GM19395 (cell line): Measurements from ENCODE around the gene TTC12.

Experiments
- ATAC-seq: cut with Tn5 transposase; IDR thresholded peaks from one replicate; pipeline ENCODE4 v1.9.1; 2021; ENCODE audit warnings: mild to moderate bottlenecking, moderate library complexity; ENCODE audit not compliant: unreplicated experiment

Gene TTC12

DNA sequence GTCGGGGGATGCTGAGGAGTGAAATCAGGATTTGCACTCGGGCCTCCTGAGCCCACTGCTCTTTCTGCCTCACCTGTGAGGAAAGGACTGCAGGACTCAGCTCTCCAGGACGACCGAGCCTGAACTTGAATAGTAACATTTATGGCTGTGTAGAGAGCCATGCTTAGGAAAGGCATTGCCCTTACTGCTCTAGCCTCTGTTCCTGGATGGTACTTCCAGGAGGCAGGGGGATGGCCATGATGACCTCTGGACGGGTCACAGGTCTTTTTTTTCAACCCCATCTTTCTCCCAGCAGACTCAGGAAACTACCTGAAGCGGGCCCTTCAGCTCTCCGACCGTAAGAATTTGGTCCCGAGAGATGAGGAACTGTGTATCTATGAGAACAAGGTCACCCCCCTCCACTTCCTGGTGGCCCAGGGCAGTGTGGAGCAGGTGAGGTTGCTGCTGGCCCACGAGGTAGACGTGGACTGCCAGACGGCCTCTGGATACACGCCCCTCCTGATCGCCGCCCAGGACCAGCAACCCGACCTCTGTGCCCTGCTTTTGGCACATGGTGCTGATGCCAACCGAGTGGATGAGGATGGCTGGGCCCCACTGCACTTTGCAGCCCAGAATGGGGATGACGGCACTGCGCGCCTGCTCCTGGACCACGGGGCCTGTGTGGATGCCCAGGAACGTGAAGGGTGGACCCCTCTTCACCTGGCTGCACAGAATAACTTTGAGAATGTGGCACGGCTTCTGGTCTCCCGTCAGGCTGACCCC, 84.5 kb downstream of the TTC12 start:
- no peak for ATAC-seq

DNA sequence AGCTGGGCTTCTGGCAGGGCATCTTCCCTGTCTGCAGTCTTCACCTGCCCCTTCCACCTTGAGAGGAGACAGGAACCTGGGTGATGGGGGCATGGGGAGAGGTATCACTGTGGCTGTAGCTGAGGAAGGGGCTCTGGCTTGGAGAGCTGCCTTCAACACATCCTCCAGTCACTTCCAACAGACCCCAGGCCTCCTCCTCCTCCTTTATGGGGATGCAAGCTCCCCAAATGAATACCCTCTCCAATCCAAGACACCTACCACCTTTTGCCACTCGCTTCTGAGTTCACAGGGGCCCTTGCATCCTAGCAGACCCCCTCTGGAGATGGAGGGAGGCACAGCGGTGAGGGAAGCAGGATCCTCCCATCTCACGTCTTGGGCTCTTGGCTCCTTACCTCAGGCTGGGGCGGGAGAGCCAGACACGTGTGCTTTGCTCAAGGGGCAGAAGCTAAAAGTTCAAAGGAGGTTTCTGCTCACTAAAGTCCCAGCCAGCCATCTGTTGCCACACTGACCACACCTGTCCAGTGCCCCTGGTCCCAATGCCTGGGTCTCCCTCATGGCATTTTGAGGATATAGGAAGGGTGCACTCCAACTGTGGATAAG, 86.3 kb downstream of the TTC12 start:
- no peak for ATAC-seq

GRCh38 chr11:113401718-113402117, 87.3 kb downstream of the TTC12 start:
- ATAC-seq = no peak

GRCh38 chr11:113404859-113405430, 90.6 kb downstream of the TTC12 start:
- no peak for ATAC-seq

- no peak for ATAC-seq
Observed at GRCh38 chr11:113405724-113406478, 91.5 kb downstream of the TTC12 start.

- ATAC-seq = no peak
Observed at GRCh38 chr11:113407163-113407562, 92.8 kb downstream of the TTC12 start.

DNA sequence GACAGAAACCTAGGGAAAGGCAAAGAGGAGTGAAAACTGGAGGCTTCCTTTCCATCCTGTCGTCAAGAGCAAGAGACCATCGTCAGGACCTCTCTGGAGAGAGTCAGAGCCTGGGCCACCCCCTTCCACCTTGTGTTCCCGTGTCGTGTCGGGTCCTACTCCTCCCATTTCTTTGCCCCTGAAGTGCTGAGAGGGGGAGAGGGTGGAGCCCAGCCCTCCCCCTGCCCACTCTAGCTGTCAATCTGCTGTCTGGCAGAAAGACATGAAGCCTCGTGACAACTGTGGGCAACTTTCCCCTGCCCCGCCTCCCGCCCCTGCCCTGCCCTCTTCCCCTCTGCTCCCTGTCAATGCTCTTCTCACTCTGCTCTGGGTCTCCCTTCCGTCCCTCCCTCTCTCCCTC, 93.8 kb downstream of the TTC12 start:
- no peak for ATAC-seq

DNA sequence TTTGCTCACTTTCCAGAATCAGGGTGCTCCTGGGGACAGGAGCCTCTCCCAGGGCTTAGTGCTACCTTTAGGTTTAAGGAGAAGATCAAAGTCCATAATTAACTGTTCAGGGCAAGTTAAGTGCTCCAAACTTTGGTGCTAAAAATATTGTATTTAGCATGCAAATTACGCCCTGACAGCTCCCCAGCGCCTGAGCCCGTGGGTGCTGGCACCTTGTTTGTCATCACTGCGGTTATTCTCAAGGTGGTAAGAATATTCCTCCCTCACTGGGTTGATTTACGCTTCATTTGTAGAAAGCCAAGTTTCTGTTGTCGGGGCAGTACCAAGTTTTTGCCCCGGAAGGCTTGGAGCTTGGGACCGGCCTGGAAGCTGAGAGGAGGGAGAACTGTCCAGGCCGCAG, 94.5 kb downstream of the TTC12 start:
- no peak for ATAC-seq

- no peak for ATAC-seq
Observed at GRCh38 chr11:113409526-113409925, 95.1 kb downstream of the TTC12 start.

DNA sequence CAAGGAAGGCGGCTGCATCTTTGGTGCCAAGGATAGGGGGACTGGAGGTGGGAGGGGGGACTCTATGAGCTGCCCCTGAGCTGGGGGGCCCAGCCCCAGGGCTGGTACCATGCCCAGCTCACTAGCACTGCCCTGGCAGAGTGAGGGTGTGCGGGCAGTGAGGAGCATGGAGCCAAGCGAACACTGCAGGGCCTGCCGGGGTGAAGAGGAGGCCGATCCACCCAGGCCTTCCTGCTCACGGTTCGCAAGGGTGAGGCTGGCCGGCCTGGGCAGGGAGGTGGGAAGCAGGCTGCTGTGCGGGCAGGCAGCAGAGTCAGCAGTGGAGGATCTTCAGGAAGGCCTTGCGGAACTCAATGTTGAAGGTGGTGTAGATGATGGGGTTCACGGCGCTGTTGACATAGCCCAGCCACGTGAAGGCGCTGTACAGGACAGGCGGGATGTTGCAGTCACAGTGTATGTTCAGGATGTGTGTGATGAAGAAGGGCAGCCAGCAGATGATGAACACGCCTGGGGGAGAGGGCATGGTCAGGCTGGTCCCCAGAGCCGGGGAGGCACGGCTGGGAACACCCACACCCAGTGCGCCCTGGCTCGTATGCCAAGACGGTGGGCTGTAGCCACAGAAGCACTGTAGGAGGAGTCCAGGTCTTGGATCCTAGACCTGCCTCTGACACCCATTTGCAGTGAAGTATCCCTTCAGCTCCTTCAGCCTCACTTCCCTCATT, 96.2 kb downstream of the TTC12 start:
- ATAC-seq = no peak

DNA sequence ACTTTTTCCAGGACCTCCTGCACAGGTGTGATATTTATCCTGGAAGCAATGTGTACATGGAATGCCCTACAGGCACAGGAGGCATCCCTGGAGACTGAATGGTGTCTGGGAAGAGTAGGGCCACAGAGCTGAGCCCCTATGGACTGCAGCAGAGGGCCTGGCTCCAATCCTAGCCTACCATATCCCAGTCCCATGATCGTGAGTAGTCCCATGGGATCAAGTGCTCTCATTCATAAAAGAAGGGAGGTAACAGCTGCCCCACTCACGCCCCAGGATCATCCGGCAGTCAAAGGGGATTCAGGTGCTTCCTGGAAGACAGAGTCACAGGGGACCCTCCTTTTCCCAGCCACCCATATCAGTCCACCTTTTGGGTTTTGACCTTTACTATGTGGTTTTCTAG, 97.2 kb downstream of the TTC12 start:
- no peak for ATAC-seq

DNA sequence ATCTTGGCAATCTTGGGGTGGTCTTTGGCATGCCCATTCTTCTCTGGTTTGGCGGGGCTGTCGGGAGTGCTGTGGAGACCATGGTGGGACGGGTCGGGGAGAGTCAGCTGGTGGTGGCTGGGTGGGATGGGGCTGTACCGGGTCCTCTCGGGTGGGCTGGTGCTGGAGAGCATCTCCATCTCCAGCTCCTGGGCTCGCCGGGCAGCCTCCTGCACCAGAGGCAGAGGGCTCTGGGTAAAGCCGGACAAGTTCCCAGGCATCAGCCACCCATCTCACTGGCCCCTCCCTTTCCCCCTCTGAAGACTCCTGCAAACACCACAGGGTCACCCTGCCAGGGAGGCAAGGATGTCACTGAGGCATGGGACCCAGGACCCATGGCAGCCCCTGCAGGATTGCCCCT, 98.3 kb downstream of the TTC12 start:
- ATAC-seq = no peak

DNA sequence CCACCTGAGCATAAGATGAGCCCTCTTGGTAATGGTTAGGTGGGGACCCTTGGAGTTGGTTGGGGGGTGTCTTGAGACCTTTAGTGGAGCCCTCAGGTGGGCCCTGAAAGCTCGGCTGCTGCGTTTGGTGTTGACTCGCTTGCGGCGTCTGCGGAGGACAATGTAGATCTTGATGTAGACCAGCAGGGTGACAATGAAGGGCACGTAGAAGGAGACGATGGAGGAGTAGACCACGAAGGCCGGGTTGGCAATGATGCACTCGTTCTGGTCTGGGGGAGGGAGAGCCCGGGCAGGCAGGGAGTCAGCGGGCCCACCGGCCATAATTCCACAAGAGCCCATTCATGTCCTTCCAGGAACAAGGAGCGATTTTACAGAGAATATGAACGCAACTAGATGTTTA, 101.0 kb downstream of the TTC12 start:
- ATAC-seq = no peak
